WTC11 (cell line): ENCODE measurements around the gene PPP1R9A. TPM values are rescaled to one million over a fixed set of nuclear protein-coding genes. Genes with fewer than 3 reads are reported as not detected.

ENCODE experiments used
- ATAC-seq: fragments of 200-7000 bp; cut with Tn5 transposase; 2 replicates; pipeline ENCODE4 v1.10.0; 2021; ENCODE audit warnings: mild to moderate bottlenecking, moderate library complexity
- CTCF ChIA-PET: fragments of 300-600 bp; sonication (Branson Sonifier 250); formaldehyde crosslinking; loops from one replicate; lab custom pipeline; 2021; ENCODE audit warnings: antibody characterized with exemption; lab: Charles Lee
- POLR2A ChIA-PET: fragments of 350-600 bp; sonication (Branson Sonifier 250); formaldehyde crosslinking; loops from one replicate; lab custom pipeline; 2021; ENCODE audit warnings: antibody characterized with exemption; lab: Charles Lee
- DNase-seq: peaks from one replicate; pipeline ENCODE4 v3.0.0; 2021; ENCODE audit warnings: low spot score
- H3K27ac Mint-ChIP-seq: 2 replicates; pipeline ENCODE4 v1.8.0; 2021; ENCODE audit warnings: mixed read lengths
- H3K27me3 Mint-ChIP-seq: 2 replicates; pipeline ENCODE4 v1.8.0; 2021; ENCODE audit warnings: low read depth, mild to moderate bottlenecking, moderate library complexity, mixed read lengths
- H3K36me3 Mint-ChIP-seq: 2 replicates; pipeline ENCODE4 v1.8.0; 2021; ENCODE audit warnings: mixed read lengths
- H3K4me1 Mint-ChIP-seq: 2 replicates; pipeline ENCODE4 v1.8.0; 2022; ENCODE audit warnings: mixed read lengths
- H3K4me3 Mint-ChIP-seq: 2 replicates; pipeline ENCODE4 v1.8.0; 2021; ENCODE audit warnings: mild to moderate bottlenecking, moderate library complexity, mixed read lengths
- H3K9me3 Mint-ChIP-seq: 2 replicates; pipeline ENCODE4 v1.8.0; 2021; ENCODE audit warnings: mixed read lengths
- FOXJ3 ChIP-seq: sonication (generic); formaldehyde crosslinking; IDR thresholded peaks from 2 replicates; pipeline ENCODE4 v1.9.0; 2021; ENCODE audit warnings: missing genetic modification reagents, mild to moderate bottlenecking, borderline replicate concordance
- FOXK1 ChIP-seq: sonication (generic); formaldehyde crosslinking; IDR thresholded peaks from 2 replicates; pipeline ENCODE4 v1.8.0; 2022; ENCODE audit warnings: mild to moderate bottlenecking, moderate library complexity, missing genetic modification reagents
- HMGA2 ChIP-seq: fragments of 250-450 bp; sonication (Bioruptor Pico); IDR thresholded peaks from 2 replicates; pipeline ENCODE4 v1.4.0; 2021; ENCODE audit warnings: mild to moderate bottlenecking, moderate library complexity
- NFATC4 ChIP-seq: fragments of 250-450 bp; sonication (Bioruptor Pico); IDR thresholded peaks from 2 replicates; pipeline ENCODE4 v1.9.0; 2021; ENCODE audit warnings: mild to moderate bottlenecking
- RORB ChIP-seq: fragments of 250-450 bp; sonication (Bioruptor Pico); IDR thresholded peaks from 2 replicates; pipeline ENCODE4 v1.9.0; 2021; ENCODE audit warnings: mild to moderate bottlenecking
- ZNF219 ChIP-seq: sonication (generic); formaldehyde crosslinking; IDR thresholded peaks from 2 replicates; pipeline ENCODE4 v1.8.0; 2023; ENCODE audit warnings: missing genetic modification reagents, mild to moderate bottlenecking, borderline replicate concordance
- ZNF416 ChIP-seq: fragments of 250-450 bp; sonication (Bioruptor Pico); IDR thresholded peaks from 2 replicates; pipeline ENCODE4 v1.9.0; 2021; ENCODE audit warnings: mild to moderate bottlenecking, inconsistent platforms
- total RNA-seq: library from RNA; stranded (reverse); gene quantifications from 3 replicates; pipeline ENCODE4 v1.2.3, GENCODE V29; 2021
- TF ChIP-seq, protein P1 (sequence below): fragments of 250-450 bp; sonication (Bioruptor Pico); IDR thresholded peaks from 2 replicates; pipeline ENCODE4 v2.1.2; 2022; ENCODE audit warnings: mild to moderate bottlenecking, moderate library complexity
- TF ChIP-seq, protein P2 (sequence below): fragments of 250-450 bp; sonication (Bioruptor Pico); IDR thresholded peaks from 2 replicates; pipeline ENCODE4 v1.9.0; 2021; ENCODE audit warnings: moderate library complexity, mild to moderate bottlenecking, inconsistent platforms, borderline replicate concordance
- TF ChIP-seq, protein P3 (sequence below): fragments of 250-450 bp; sonication (Bioruptor Pico); IDR thresholded peaks from 2 replicates; pipeline ENCODE4 v1.8.0; 2021; ENCODE audit warnings: mild to moderate bottlenecking
- TF ChIP-seq, protein P4 (sequence below): fragments of 250-450 bp; sonication (Bioruptor Pico); IDR thresholded peaks from 2 replicates; pipeline ENCODE4 v1.9.0; 2021; ENCODE audit warnings: mild to moderate bottlenecking
- TF ChIP-seq, protein P5 (sequence below): fragments of 250-450 bp; sonication (Bioruptor Pico); conservative IDR thresholded peaks from 2 replicates; pipeline ENCODE4 v1.9.0; 2021; ENCODE audit warnings: mild to moderate bottlenecking
- TF ChIP-seq, protein P6 (sequence below): fragments of 200-600 bp; IDR thresholded peaks from 2 replicates; pipeline ENCODE4 v1.8.0; 2022; ENCODE audit warnings: antibody characterized with exemption

Gene PPP1R9A
- total RNA-seq, 1 experiment from 2014 or later, result 16.8 TPM

DNA sequence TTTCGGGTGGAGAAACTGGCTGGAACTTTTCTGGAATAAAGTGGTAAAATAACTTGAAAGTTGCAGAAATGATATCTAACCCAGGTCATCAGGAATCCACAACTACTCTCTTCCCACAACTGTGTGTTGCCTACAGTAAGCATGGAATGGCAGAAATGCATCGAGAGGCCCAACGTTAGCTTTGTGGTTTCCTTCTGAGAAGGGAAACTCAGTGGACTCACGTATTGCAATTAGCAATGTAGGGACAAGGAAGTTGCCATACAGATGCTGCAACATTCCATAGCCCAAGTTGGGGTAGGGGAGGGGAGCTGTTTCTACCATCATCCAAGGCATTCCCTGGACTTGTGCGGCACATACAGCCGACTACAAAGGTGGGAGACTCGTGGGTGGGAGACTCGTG, 415.0 kb downstream of the PPP1R9A start:
- CTCF ChIA-PET, result interaction anchor here (1.1 to 1.5 kb wide), 2 partner anchors 76 to 365 kb away, joined by 3 read pairs; no protein-coding TSS in a partner anchor

DNA sequence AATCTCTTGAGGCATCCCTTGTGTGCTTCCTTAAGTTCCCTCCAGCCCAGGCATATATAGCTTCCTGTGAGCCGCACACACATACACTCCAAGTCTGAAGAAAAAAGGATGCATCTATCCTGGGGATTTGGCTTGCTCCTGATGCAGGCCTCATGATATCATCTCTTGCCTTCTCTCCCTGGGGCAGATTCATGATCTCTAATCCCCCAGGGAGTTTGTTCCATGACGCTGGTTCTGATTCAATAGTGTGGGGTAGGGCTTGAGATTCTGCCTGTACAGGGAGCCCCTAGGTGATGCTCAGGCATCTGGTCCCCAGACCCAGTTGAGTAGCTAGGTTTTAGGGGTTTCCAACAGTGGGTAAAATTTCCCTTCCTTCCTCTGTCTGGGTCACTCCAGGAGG, 415.5 kb downstream of the PPP1R9A start:
- DNase-seq (no peak), ATAC-seq (no peak)
- Mint-ChIP-seq H3K27ac (no peak overlapping the region), H3K27me3 (peaks cover 15% of the 10 kb centered on the region), H3K36me3 (no peaks in the 10 kb centered on the region), H3K4me3 (no peak overlapping the region), H3K4me1 (no peaks in the 10 kb centered on the region), H3K9me3 (peaks cover 16% of the 10 kb centered on the region; the same call in 1 of the 2 replicates)
- ChIA-PET CTCF (interaction anchor here (1.1 to 1.5 kb wide), 2 partner anchors 76 to 365 kb away, joined by 3 read pairs; no protein-coding TSS in a partner anchor), POLR2A (no interaction called here)
- TF ChIP-seq, protein P1, sequence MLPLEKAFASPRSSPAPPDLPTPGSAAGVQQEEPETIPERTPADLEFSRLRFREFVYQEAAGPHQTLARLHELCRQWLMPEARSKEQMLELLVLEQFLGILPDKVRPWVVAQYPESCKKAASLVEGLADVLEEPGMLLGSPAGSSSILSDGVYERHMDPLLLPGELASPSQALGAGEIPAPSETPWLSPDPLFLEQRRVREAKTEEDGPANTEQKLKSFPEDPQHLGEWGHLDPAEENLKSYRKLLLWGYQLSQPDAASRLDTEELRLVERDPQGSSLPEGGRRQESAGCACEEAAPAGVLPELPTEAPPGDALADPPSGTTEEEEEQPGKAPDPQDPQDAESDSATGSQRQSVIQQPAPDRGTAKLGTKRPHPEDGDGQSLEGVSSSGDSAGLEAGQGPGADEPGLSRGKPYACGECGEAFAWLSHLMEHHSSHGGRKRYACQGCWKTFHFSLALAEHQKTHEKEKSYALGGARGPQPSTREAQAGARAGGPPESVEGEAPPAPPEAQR (CRISPR knock-in tag), result no peak
- TF ChIP-seq HMGA2 (CRISPR knock-in tag) (no peak), ZNF416 (CRISPR knock-in tag) (no peak), FOXJ3 (CRISPR knock-in tag) (no peak), RORB (CRISPR knock-in tag) (no peak), FOXK1 (CRISPR knock-in tag) (no peak), ZNF219 (CRISPR knock-in tag) (no peak), NFATC4 (no peak)
- TF ChIP-seq, protein P2, sequence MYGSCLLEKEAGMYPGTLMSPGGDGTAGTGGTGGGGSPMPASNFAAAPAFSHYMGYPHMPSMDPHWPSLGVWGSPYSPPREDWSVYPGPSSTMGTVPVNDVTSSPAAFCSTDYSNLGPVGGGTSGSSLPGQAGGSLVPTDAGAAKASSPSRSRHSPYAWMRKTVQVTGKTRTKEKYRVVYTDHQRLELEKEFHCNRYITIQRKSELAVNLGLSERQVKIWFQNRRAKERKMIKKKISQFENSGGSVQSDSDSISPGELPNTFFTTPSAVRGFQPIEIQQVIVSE (CRISPR knock-in tag), result no peak
- TF ChIP-seq, protein P3, sequence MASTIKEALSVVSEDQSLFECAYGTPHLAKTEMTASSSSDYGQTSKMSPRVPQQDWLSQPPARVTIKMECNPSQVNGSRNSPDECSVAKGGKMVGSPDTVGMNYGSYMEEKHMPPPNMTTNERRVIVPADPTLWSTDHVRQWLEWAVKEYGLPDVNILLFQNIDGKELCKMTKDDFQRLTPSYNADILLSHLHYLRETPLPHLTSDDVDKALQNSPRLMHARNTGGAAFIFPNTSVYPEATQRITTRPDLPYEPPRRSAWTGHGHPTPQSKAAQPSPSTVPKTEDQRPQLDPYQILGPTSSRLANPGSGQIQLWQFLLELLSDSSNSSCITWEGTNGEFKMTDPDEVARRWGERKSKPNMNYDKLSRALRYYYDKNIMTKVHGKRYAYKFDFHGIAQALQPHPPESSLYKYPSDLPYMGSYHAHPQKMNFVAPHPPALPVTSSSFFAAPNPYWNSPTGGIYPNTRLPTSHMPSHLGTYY (CRISPR knock-in tag), result no peak
- TF ChIP-seq, protein P4, sequence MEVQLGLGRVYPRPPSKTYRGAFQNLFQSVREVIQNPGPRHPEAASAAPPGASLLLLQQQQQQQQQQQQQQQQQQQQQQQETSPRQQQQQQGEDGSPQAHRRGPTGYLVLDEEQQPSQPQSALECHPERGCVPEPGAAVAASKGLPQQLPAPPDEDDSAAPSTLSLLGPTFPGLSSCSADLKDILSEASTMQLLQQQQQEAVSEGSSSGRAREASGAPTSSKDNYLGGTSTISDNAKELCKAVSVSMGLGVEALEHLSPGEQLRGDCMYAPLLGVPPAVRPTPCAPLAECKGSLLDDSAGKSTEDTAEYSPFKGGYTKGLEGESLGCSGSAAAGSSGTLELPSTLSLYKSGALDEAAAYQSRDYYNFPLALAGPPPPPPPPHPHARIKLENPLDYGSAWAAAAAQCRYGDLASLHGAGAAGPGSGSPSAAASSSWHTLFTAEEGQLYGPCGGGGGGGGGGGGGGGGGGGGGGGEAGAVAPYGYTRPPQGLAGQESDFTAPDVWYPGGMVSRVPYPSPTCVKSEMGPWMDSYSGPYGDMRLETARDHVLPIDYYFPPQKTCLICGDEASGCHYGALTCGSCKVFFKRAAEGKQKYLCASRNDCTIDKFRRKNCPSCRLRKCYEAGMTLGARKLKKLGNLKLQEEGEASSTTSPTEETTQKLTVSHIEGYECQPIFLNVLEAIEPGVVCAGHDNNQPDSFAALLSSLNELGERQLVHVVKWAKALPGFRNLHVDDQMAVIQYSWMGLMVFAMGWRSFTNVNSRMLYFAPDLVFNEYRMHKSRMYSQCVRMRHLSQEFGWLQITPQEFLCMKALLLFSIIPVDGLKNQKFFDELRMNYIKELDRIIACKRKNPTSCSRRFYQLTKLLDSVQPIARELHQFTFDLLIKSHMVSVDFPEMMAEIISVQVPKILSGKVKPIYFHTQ (CRISPR knock-in tag), result no peak
- TF ChIP-seq, protein P5, sequence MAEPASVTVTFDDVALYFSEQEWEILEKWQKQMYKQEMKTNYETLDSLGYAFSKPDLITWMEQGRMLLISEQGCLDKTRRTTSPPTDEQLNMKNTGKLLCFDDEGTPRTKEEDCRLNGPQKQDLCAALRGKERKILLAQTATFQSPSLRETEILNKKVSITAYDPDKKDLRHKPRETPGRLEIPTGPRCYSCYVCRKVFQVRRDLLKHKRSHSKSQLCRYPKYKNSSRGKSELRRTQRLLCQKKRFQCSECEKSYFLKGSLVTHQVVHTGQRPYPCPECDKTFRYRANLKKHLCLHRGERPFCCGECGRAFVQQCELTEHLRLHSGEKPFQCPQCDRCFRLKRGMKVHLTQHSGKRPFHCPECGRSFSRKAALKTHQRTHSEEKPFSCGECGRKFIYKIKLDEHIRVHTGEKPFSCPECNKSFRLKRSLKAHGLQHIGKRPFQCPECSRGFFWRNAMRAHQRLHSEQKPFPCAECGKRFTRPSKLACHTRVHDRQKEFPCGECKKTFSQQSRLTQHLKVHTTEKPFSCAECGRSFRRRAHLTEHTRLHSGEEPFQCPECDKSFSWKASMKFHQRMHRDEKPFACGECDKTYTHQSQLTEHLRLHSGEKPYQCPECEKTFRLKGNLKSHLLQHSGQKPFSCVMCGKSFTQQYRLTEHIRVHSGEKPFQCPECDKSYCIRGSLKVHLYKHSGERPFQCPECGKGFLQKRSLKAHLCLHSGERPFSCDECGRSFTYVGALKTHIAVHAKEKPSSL (CRISPR knock-in tag), result no peak

More for the DNA sequence above, 415.0 kb downstream of the PPP1R9A start:
- H3K4me3 Mint-ChIP-seq, result no peak overlapping the region
- H3K9me3 Mint-ChIP-seq, result peaks cover 12% of the 10 kb centered on the region; the same call in 1 of the 2 replicates
- DNase-seq, result no peak
- H3K27ac Mint-ChIP-seq, result no peak overlapping the region
- no peaks in the 10 kb centered on the region for H3K4me1 Mint-ChIP-seq
- no peak for ATAC-seq
- TF ChIP-seq, protein P6, sequence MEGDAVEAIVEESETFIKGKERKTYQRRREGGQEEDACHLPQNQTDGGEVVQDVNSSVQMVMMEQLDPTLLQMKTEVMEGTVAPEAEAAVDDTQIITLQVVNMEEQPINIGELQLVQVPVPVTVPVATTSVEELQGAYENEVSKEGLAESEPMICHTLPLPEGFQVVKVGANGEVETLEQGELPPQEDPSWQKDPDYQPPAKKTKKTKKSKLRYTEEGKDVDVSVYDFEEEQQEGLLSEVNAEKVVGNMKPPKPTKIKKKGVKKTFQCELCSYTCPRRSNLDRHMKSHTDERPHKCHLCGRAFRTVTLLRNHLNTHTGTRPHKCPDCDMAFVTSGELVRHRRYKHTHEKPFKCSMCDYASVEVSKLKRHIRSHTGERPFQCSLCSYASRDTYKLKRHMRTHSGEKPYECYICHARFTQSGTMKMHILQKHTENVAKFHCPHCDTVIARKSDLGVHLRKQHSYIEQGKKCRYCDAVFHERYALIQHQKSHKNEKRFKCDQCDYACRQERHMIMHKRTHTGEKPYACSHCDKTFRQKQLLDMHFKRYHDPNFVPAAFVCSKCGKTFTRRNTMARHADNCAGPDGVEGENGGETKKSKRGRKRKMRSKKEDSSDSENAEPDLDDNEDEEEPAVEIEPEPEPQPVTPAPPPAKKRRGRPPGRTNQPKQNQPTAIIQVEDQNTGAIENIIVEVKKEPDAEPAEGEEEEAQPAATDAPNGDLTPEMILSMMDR, result no peak
- no peaks in the 10 kb centered on the region for H3K36me3 Mint-ChIP-seq
- POLR2A ChIA-PET, result no interaction called here
- peaks cover 15% of the 10 kb centered on the region for H3K27me3 Mint-ChIP-seq
